ENCODE results near the gene MEIS2.

MEIS2 gene

GRCh38 chr15:37099319-37100108, 835 bp downstream of the MEIS2 start:
- POLR2A ChIA-PET = no interaction called here
- Histone ChIP-seq H3K27ac (ENCODE audit: extremely low read depth, low read depth, low read length) (peak overlapping the region; percentile 98), H3K36me3 (ENCODE audit: control insufficient read depth in 2 of 2, insufficient read depth in 1 of 2, low read length in 2 of 2) (peaks cover 0 to 8% of the 10 kb centered on the region in 2 experiments; a peak in 1 of 3 replicates), H3K4me1 (ENCODE audit: control insufficient read depth, insufficient read depth, low read length) (peaks cover 6% of the 10 kb centered on the region; the same call in 1 of the 2 replicates), H3K9me3 (ENCODE audit: control insufficient read depth, insufficient read depth, low read depth, low read length) (no peaks in the 10 kb centered on the region), H3K4me3 (ENCODE audit: low read depth, low read length) (peak overlapping the region; percentile 61)
- CTCF ChIA-PET = interaction anchor here (0.6 kb wide), 2 partner anchors 35 to 889 kb away, joined by 3 read pairs; no protein-coding TSS in a partner anchor
- peak; percentile 43 for TF ChIP-seq SP2 (tag by site-specific recombination; IDR thresholded peaks at IDR 0.05)
- TF ChIP-seq ZBTB20 (tag by site-specific recombination; IDR thresholded peaks at IDR 0.05) = 0 out of 2 replicates have a peak, but pooled peaks have one; percentile 7
- TF ChIP-seq SP3 (tag by site-specific recombination; IDR thresholded peaks at IDR 0.05) = 0 out of 2 replicates have a peak, but pooled peaks have one; percentile 46
- TF ChIP-seq ZNF23 (tag by site-specific recombination; IDR thresholded peaks at IDR 0.05; ENCODE audit: borderline replicate concordance) = no peak
- peak; percentile 38; the same call in 1 of the 2 replicates for TF ChIP-seq EGR2 (tag by site-specific recombination; IDR thresholded peaks at IDR 0.05; ENCODE audit: low read depth)
- no peak for TF ChIP-seq ZNF140 (tag by site-specific recombination; IDR thresholded peaks at IDR 0.05)
- TF ChIP-seq TSHZ1 (tag by site-specific recombination; IDR thresholded peaks at IDR 0.05; ENCODE audit: borderline replicate concordance) = peak; percentile 70
- TF ChIP-seq YY1 (tag by site-specific recombination; IDR thresholded peaks at IDR 0.05) = no peak
- peak; percentile 24; the same call in 1 of the 2 replicates for TF ChIP-seq PRDM6 (tag by site-specific recombination; IDR thresholded peaks at IDR 0.05)
- peak; percentile 94 for TF ChIP-seq ZNF513 (tag by site-specific recombination; IDR thresholded peaks at IDR 0.05)
- 0 out of 2 replicates have a peak, but pooled peaks have one; percentile 5 for TF ChIP-seq ZNF600 (tag by site-specific recombination; IDR thresholded peaks at IDR 0.05)
- peak; percentile 38 for TF ChIP-seq ZNF366 (tag by site-specific recombination; conservative IDR thresholded peaks at IDR 0.05)
- no peak for TF ChIP-seq ZNF394 (tag by site-specific recombination; IDR thresholded peaks at IDR 0.05; ENCODE audit: borderline replicate concordance)
- TF ChIP-seq ZNF426 (tag by site-specific recombination; IDR thresholded peaks at IDR 0.05) = no peak
- TF ChIP-seq ZNF362 (tag by site-specific recombination; IDR thresholded peaks at IDR 0.05) = peak; percentile 73
- peak; percentile 11; the same call in 1 of the 2 replicates for TF ChIP-seq ZEB2 (tag by site-specific recombination; IDR thresholded peaks at IDR 0.05)
- TF ChIP-seq ZNF398 (tag by site-specific recombination; IDR thresholded peaks at IDR 0.05) = 0 out of 2 replicates have a peak, but pooled peaks have one; percentile 5

Measured in HEK293 (cell line).